Choroid plexus epithelial cell (primary cell): ENCODE data around the gene FAAP100.
"Not testable (repeated sequence)": the region's sequence is repeated elsewhere in the genome, so short reads cannot be mapped to it uniquely, and the experiment has no call there.

ENCODE experiments used
- DNase-seq: peaks from one replicate; pipeline ENCODE4 v3.0.0-alpha.2; 2010; ENCODE audit warnings: low read depth
- H3K4me3 ChIP-seq: 2 replicates; pipeline ENCODE4 v1.5.1; 2011; ENCODE audit warnings: low read depth, mild to moderate bottlenecking, control low read depth, low read length, moderate library complexity
- TF ChIP-seq, protein P1 (sequence below): conservative IDR thresholded peaks from 2 replicates; pipeline ENCODE4 v1.5.1; 2011; ENCODE audit warnings: low read depth, mild to moderate bottlenecking, control low read depth, inconsistent platforms, low read length, moderate library complexity

The FAAP100 gene

DNA sequence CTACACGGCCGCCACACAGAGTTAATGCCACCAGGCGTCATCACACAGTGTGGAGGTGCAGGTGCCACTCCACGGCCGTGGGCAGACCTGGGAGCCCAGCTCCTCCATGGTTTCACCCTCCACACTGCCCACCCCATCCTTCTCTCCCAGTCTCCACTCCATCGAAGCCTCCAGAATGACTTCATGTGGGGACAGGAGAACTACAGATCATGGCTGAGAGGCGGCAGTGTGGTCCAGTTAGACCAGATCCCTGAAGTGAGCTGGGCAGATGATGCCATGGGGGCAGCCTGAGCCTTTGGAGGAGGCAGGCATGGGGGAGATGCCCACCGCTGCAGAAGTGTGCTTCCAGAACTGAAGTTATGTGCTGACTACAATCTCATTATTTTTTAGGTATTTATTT lies 38.0 kb upstream of the FAAP100 start:
- no peak for DNase-seq
- TF ChIP-seq, protein P1, sequence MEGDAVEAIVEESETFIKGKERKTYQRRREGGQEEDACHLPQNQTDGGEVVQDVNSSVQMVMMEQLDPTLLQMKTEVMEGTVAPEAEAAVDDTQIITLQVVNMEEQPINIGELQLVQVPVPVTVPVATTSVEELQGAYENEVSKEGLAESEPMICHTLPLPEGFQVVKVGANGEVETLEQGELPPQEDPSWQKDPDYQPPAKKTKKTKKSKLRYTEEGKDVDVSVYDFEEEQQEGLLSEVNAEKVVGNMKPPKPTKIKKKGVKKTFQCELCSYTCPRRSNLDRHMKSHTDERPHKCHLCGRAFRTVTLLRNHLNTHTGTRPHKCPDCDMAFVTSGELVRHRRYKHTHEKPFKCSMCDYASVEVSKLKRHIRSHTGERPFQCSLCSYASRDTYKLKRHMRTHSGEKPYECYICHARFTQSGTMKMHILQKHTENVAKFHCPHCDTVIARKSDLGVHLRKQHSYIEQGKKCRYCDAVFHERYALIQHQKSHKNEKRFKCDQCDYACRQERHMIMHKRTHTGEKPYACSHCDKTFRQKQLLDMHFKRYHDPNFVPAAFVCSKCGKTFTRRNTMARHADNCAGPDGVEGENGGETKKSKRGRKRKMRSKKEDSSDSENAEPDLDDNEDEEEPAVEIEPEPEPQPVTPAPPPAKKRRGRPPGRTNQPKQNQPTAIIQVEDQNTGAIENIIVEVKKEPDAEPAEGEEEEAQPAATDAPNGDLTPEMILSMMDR = no peak
- H3K4me3 ChIP-seq = no peak overlapping the region

GRCh38 chr17:81589612-81590011 lies 37.5 kb upstream of the FAAP100 start:
- DNase-seq = no peak
- no peak overlapping the region for H3K4me3 ChIP-seq
- TF ChIP-seq, protein P1 = no peak

GRCh38 chr17:81586096-81586495 lies 33.9 kb upstream of the FAAP100 start:
- H3K4me3 ChIP-seq = no peak overlapping the region
- no peak for DNase-seq
- TF ChIP-seq, protein P1 = no peak

DNA sequence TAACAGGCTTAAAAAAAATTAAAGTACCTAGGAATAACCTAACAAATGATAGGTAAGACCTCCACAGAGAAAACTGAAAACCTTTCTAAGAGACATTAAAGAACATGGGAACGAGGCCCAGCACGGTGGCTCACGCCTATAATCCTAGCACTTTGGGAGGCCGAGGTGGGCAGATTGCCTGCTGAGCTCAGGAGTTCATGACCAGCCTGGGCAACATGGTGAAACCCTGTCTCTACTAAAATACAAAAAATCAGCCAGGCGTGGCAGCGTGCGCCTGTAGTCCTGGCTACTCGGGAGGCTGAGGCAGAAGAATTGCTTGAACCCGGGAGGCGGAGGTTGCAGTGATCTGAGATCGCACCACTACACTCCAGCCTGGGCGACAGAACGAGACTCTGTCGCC lies 32.6 kb upstream of the FAAP100 start:
- H3K4me3 ChIP-seq, DNase-seq: not testable (repeated sequence)

DNA sequence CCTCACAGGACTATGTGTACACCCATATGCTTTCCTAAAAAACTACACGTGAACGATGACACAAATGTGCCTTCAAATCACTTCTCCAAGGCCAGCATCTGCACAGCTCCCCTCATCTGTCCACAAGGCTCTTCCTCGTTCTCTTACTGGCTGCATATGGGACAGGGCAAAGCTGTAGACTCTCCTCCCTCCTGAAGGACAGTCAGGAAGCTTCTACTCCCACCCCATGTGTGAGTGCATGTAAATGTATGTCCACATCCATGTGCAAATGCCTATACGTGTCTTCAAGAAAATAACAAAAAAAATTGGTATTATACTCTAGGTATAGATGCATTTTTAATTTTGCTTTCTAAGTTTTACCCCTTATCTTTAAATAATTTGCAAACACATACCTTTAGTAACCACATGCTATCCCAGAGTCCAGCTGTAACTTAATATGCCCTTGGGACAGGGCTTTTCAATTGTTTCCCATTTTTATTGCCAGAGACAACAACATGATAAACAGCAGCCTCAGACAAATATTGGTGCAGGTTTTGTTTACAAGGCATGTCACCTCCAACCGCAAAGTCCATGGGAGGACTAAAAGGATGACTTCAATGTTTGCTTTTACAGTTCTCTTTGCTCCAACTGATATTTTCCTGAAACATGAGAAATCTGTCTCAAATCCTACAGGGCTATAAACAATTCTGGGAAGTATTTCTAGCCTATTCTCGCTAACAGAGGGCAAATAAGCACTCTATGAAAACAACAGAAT lies 31.6 kb upstream of the FAAP100 start:
- no peak overlapping the region for H3K4me3 ChIP-seq
- DNase-seq = peak; percentile 73
- TF ChIP-seq, protein P1 = no peak

- TF ChIP-seq, protein P1 = peak; percentile 16
- no peak overlapping the region for H3K4me3 ChIP-seq
- no peak for DNase-seq
Observed at GRCh38 chr17:81582749-81583148, 30.6 kb upstream of the FAAP100 start.

GRCh38 chr17:81582341-81582740 lies 30.2 kb upstream of the FAAP100 start:
- DNase-seq = peak; percentile 63

More at GRCh38 chr17:81582341-81582740, 30.2 kb upstream of the FAAP100 start:
- TF ChIP-seq, protein P1 = no peak
- H3K4me3 ChIP-seq = no peak overlapping the region
